ENCODE measurements around the gene DCD. TPM values are rescaled to one million over a fixed set of nuclear protein-coding genes. Genes with fewer than 3 reads are reported as not detected.
A peak's percentile ranks its signal among the peaks of the same experiment; 100 is the strongest.

Gene DCD
- total and polyA plus RNA-seq, 4 experiments from 2014 or later: not detected

DNA sequence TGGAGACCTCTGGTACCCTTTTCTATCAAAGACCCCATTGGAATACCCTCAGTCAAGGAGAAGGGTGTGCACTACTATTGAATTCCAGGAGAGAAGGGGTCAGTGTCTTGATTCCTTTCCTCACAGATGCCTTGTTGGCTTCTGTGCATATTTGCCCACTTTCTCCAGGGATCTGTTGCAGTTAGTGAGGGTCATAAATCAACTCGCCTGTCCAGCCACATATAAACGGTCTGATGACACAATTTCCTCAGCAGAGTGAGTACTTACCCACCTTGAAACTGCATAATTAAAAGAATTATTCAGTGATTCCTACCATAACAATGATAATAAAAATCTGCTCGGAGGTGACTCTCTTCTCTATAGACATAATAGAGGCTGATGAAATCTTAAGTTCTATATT is 13.9 kb upstream of the DCD start:
- Mint-ChIP-seq H3K4me1 (no peaks in the 10 kb centered on the region), H3K36me3 (no peaks in the 10 kb centered on the region), H3K4me3 (no peak overlapping the region), H3K27me3 (peaks cover 9 to 15% of the 10 kb centered on the region in 2 donors), H3K27ac (no peak overlapping the region), H3K9me3 (peaks cover 0 to 3% (median 0%) of the 10 kb centered on the region in 8 donors)
- CTCF ChIA-PET (ENCODE audit: partially characterized antibody): no interaction called here
- H3K9me3 ChIP-seq (ENCODE audit: control insufficient read depth in 1 of 2, low read length in 2 of 2): no peaks in the 10 kb centered on the region
- POLR2A ChIA-PET (ENCODE audit: partially characterized antibody): no interaction called here
- no peak for DNase-seq
- intact Hi-C loops (cut with micrococcal nuclease): no loop called here
- H3K36me3 ChIP-seq (ENCODE audit: insufficient read depth, low read length): no peaks in the 10 kb centered on the region
- no peak overlapping the region for H3K4me3 ChIP-seq (ENCODE audit: low read length in 2 of 2)
- H3K27me3 ChIP-seq (ENCODE audit: insufficient read depth, low read length): peaks cover 4% of the 10 kb centered on the region
- H3K27ac ChIP-seq (ENCODE audit: low read depth, low read length): no peak overlapping the region
- H3K4me1 ChIP-seq (ENCODE audit: insufficient read depth, low read length): no peaks in the 10 kb centered on the region

DNA sequence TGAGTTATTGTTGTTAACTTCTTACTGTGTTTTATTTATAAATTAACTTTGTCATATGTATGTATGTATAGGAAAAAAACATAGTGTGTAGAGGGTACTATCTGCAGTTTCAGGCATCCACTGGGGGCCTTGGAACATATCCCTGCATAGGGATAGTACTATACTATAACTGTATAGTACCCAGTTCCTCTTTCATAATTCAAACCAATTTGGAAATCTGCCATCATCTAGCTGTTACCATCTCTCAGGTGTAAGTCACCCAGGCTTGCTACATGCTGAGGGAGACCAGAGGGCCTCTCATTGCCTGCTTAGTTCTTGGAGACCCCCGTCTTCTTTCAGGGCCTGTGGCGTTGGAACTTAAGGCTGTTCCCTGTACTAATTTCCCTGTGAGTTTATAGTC is 12.9 kb upstream of the DCD start:
- no peaks in the 10 kb centered on the region for H3K4me1 ChIP-seq (ENCODE audit: insufficient read depth, low read length)
- intact Hi-C loops (cut with micrococcal nuclease): no loop called here
- H3K36me3 ChIP-seq (ENCODE audit: insufficient read depth, low read length): no peaks in the 10 kb centered on the region
- H3K4me3 ChIP-seq (ENCODE audit: low read length in 2 of 2): no peak overlapping the region
- no peak overlapping the region for H3K27ac Mint-ChIP-seq
- ChIA-PET CTCF (ENCODE audit: partially characterized antibody) (no interaction called here), POLR2A (ENCODE audit: partially characterized antibody) (no interaction called here)
- peaks cover 0 to 3% (median 0%) of the 10 kb centered on the region in 8 donors for H3K9me3 Mint-ChIP-seq
- no peak overlapping the region for H3K4me3 Mint-ChIP-seq
- H3K9me3 ChIP-seq (ENCODE audit: control insufficient read depth in 1 of 2, low read length in 2 of 2): no peaks in the 10 kb centered on the region
- H3K27me3 ChIP-seq (ENCODE audit: insufficient read depth, low read length): peaks cover 4% of the 10 kb centered on the region
- no peaks in the 10 kb centered on the region for H3K36me3 Mint-ChIP-seq
- DNase-seq: no peak
- H3K4me1 Mint-ChIP-seq: no peaks in the 10 kb centered on the region
- peaks cover 9 to 15% of the 10 kb centered on the region in 2 donors for H3K27me3 Mint-ChIP-seq
- H3K27ac ChIP-seq (ENCODE audit: low read depth, low read length): no peak overlapping the region

DNA sequence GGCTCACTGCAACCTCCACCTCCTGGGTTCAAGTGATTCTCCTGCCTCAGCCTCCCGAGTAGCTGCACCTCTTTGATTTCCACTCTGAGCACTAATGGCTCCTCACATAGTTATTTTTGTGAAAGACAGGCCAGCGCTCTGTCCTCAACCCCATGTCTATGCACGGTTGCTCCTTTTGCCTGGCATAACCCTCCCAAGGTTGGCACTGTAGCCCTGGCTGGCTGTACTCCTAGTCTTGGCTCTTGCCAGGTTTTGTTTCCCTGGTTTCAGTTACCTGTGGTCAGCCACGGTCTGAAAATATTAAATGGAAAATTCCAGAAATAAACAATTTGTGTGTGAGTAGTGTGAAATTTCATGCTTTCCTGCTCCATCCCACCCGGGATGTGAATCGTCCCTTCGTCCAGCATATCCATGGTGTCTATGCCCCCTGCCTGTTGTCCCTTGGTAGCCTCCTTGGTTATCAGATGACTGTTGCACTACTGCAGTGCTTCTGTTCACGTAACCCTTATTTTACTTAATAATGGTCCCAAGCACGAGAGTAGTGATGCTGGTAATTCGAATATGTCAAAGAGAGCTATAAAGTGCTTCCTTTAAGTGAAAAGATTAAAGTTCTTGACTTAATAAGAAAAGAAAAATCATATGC is 12.3 kb upstream of the DCD start:
- no peaks in the 10 kb centered on the region for H3K4me1 Mint-ChIP-seq
- no peaks in the 10 kb centered on the region for H3K36me3 ChIP-seq (ENCODE audit: insufficient read depth, low read length)
- no peak overlapping the region for H3K4me3 ChIP-seq (ENCODE audit: low read length in 2 of 2)
- no peaks in the 10 kb centered on the region for H3K9me3 ChIP-seq (ENCODE audit: control insufficient read depth in 1 of 2, low read length in 2 of 2)
- ChIA-PET POLR2A (ENCODE audit: partially characterized antibody) (no interaction called here), CTCF (ENCODE audit: partially characterized antibody) (interaction anchor here (2.1 kb wide), 2 partner anchors 19 to 81 kb away, joined by 4 to 10 read pairs; no protein-coding TSS in a partner anchor)
- no peaks in the 10 kb centered on the region for H3K36me3 Mint-ChIP-seq
- H3K27me3 Mint-ChIP-seq: peaks cover 9 to 15% of the 10 kb centered on the region in 2 donors
- H3K27ac ChIP-seq (ENCODE audit: low read depth, low read length): no peak overlapping the region
- no peak overlapping the region for H3K27ac Mint-ChIP-seq
- no peaks in the 10 kb centered on the region for H3K4me1 ChIP-seq (ENCODE audit: insufficient read depth, low read length)
- no peak for DNase-seq
- intact Hi-C loops (cut with micrococcal nuclease): no loop called here
- H3K9me3 Mint-ChIP-seq: peaks cover 0 to 3% (median 0%) of the 10 kb centered on the region in 8 donors
- H3K4me3 Mint-ChIP-seq: no peak overlapping the region
- H3K27me3 ChIP-seq (ENCODE audit: insufficient read depth, low read length): peaks cover 4% of the 10 kb centered on the region

DNA sequence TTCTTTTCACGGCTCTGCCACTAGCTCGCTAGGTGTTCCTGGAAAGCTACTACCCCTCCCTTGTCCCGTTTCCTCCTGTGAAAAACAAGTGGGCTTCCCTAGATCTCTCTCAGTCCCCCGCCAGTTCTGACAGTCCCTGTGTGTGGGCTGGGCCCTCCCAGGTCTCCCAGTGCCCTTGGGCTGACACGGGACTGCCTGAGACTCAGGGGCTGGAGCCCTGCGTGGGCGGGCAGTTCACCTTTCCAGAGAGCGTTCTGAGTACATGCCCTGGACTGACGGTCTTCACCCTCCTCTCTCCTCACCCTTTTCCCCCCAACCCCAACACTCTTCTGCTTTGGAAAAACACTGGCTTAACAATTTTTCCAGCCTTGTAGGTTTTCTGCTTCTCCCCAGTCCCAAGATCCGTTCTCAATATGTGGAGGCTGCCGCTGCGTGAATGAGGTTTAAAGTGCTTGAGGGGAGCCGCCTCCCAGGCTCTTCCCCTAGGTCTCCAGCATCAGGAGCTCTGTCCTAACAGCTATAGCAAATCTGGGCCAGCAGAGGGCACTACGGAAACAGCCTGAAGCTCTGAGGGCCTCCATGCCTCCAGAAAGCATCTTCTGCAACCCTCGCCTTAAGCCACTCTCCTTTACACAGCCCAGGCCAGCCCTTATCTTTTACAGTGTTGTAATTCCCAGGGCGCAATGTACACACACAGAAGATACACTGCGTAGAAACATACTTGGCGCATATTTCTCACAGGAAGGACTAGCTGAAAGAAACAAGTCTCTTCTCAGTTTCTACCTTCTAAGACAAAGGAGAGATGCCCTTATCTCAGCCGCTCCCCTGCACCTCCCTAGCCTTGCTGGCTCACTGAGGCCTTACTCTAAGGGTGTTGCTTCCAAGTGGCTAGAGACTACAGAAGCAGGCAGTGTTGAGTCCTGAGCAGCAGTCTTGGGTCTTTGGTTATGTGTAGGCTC is 10.4 kb upstream of the DCD start:
- Mint-ChIP-seq H3K27ac (peak overlapping the region in 1 of 7 donors; percentile 64), H3K9me3 (peaks cover 0 to 3% (median 0%) of the 10 kb centered on the region in 8 donors), H3K36me3 (no peaks in the 10 kb centered on the region), H3K4me1 (no peaks in the 10 kb centered on the region), H3K4me3 (no peak overlapping the region), H3K27me3 (peaks cover 9 to 18% of the 10 kb centered on the region in 2 donors)
- DNase-seq: peak; percentile 13 to 35 (median 26)
- Histone ChIP-seq H3K36me3 (ENCODE audit: insufficient read depth, low read length) (no peaks in the 10 kb centered on the region), H3K27ac (ENCODE audit: low read depth, low read length) (no peak overlapping the region), H3K9me3 (ENCODE audit: control insufficient read depth in 1 of 2, low read length in 2 of 2) (no peaks in the 10 kb centered on the region), H3K4me1 (ENCODE audit: insufficient read depth, low read length) (no peaks in the 10 kb centered on the region), H3K4me3 (ENCODE audit: low read length in 2 of 2) (no peak overlapping the region), H3K27me3 (ENCODE audit: insufficient read depth, low read length) (peaks cover 4% of the 10 kb centered on the region)
- intact Hi-C loops (cut with micrococcal nuclease): no loop called here
- CTCF ChIA-PET (ENCODE audit: partially characterized antibody): interaction anchor here (0.9 to 2.2 kb wide), 13 partner anchors 9 to 419 kb away, joined by 3 to 10 read pairs (median 5); no protein-coding TSS in a partner anchor
- POLR2A ChIA-PET (ENCODE audit: partially characterized antibody): no interaction called here

- no peaks in the 10 kb centered on the region for H3K9me3 Mint-ChIP-seq
- Histone ChIP-seq H3K9me3 (ENCODE audit: control insufficient read depth in 1 of 2, low read length in 2 of 2) (no peaks in the 10 kb centered on the region), H3K27me3 (ENCODE audit: insufficient read depth, low read length) (peaks cover 4% of the 10 kb centered on the region), H3K27ac (ENCODE audit: low read depth, low read length) (no peak overlapping the region), H3K4me3 (ENCODE audit: low read length in 2 of 2) (no peak overlapping the region), H3K36me3 (ENCODE audit: insufficient read depth, low read length) (no peaks in the 10 kb centered on the region), H3K4me1 (ENCODE audit: insufficient read depth, low read length) (no peaks in the 10 kb centered on the region)
- intact Hi-C loops (cut with micrococcal nuclease): no loop called here
- no peaks in the 10 kb centered on the region for H3K36me3 Mint-ChIP-seq
- H3K4me3 Mint-ChIP-seq: no peak overlapping the region
- no peaks in the 10 kb centered on the region for H3K4me1 Mint-ChIP-seq
- ChIA-PET CTCF (ENCODE audit: partially characterized antibody) (no interaction called here), POLR2A (ENCODE audit: partially characterized antibody) (no interaction called here)
- no peak for DNase-seq
- no peak overlapping the region for H3K27ac Mint-ChIP-seq
- H3K27me3 Mint-ChIP-seq: peaks cover 18 to 28% of the 10 kb centered on the region in 2 donors
Observed at GRCh38 chr12:54657105-54657607, 9.0 kb upstream of the DCD start.

DNA sequence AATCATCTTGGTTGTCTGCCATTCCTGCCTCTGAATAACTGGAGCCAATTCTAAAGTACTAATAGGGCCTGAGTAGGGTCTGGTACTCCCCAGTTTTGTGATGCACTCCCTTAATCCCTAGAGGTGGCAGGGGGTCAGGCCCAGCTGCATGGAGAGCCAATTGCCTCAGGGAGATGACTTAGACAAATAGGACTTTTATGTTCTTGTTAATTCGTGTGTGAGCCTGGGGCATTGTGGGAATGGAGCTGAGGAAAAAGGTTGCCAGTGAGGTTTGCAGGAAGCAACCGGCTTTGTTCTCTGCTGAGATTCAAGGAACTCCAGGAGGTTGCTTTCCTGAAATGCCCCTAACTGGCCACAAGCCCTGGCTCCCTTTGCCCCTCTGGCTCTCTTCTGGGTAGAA is 6.8 kb upstream of the DCD start:
- intact Hi-C loops (cut with micrococcal nuclease): no loop called here
- Mint-ChIP-seq H3K27ac (no peak overlapping the region), H3K4me3 (no peak overlapping the region), H3K27me3 (peaks cover 18 to 26% of the 10 kb centered on the region in 2 donors), H3K4me1 (no peaks in the 10 kb centered on the region), H3K9me3 (no peaks in the 10 kb centered on the region), H3K36me3 (no peaks in the 10 kb centered on the region)
- POLR2A ChIA-PET (ENCODE audit: partially characterized antibody): no interaction called here
- H3K27ac ChIP-seq (ENCODE audit: low read depth, low read length): no peak overlapping the region
- H3K4me1 ChIP-seq (ENCODE audit: insufficient read depth, low read length): no peaks in the 10 kb centered on the region
- DNase-seq: no peak
- no peak overlapping the region for H3K4me3 ChIP-seq (ENCODE audit: low read length in 2 of 2)
- peaks cover 4% of the 10 kb centered on the region for H3K27me3 ChIP-seq (ENCODE audit: insufficient read depth, low read length)
- no peaks in the 10 kb centered on the region for H3K36me3 ChIP-seq (ENCODE audit: insufficient read depth, low read length)
- CTCF ChIA-PET (ENCODE audit: partially characterized antibody): no interaction called here
- H3K9me3 ChIP-seq (ENCODE audit: control insufficient read depth in 1 of 2, low read length in 2 of 2): no peaks in the 10 kb centered on the region

DNA sequence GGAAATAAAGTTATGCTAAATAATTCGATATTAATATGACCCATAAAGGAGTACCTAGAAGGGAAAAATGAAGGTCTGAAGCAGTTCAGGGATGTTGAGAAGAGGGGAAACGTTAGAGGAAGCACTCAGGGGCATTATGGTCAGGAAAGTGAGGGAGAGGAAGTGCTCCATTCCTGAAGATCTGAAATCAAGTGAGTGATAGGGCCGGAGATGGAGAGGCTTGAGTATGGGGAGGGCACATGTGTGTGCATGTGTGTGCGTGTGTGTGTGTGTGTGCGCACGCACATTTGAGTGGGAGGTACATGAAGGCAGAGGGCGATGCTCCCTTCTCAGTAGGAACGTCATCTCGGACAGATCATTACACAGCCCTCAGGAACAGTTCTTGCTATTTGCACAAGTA is 4.9 kb upstream of the DCD start:
- no peaks in the 10 kb centered on the region for H3K9me3 Mint-ChIP-seq
- peaks cover 15 to 23% of the 10 kb centered on the region in 2 donors for H3K27me3 Mint-ChIP-seq
- H3K4me1 Mint-ChIP-seq: no peaks in the 10 kb centered on the region
- DNase-seq: no peak
- POLR2A ChIA-PET (ENCODE audit: partially characterized antibody): no interaction called here
- no peak overlapping the region for H3K4me3 ChIP-seq (ENCODE audit: low read length in 2 of 2)
- no peak overlapping the region for H3K27ac Mint-ChIP-seq
- no peak overlapping the region for H3K4me3 Mint-ChIP-seq
- intact Hi-C loops (cut with micrococcal nuclease): no loop called here
- H3K4me1 ChIP-seq (ENCODE audit: insufficient read depth, low read length): no peaks in the 10 kb centered on the region
- no peaks in the 10 kb centered on the region for H3K9me3 ChIP-seq (ENCODE audit: control insufficient read depth in 1 of 2, low read length in 2 of 2)
- H3K27me3 ChIP-seq (ENCODE audit: insufficient read depth, low read length): peaks cover 4% of the 10 kb centered on the region
- CTCF ChIA-PET (ENCODE audit: partially characterized antibody): no interaction called here
- H3K27ac ChIP-seq (ENCODE audit: low read depth, low read length): no peak overlapping the region
- no peaks in the 10 kb centered on the region for H3K36me3 Mint-ChIP-seq
- no peaks in the 10 kb centered on the region for H3K36me3 ChIP-seq (ENCODE audit: insufficient read depth, low read length)

Measured in CD4-positive, alpha-beta memory T cell (primary cell).